IMR-90 (cell line): ENCODE measurements around the gene MARK4. TPM values are rescaled to one million over a fixed set of nuclear protein-coding genes. Genes with fewer than 3 reads are reported as not detected.

Source experiments
- ATAC-seq: fragments of 200-7000 bp; cut with Tn5 transposase; 2 replicates; pipeline ENCODE4 v1.9.1; 2020; ENCODE audit warnings: low read depth, mild to moderate bottlenecking, moderate library complexity
- BruUV-seq: library from RNA; stranded (reverse); fragments of 400-500 nt; replicated peaks from 2 replicates; lab custom pipeline; 2021; lab: Mats Ljungman, UMichigan
- CTCF ChIA-PET: fragments of 300-600 bp; formaldehyde crosslinking; extraction: SDS; loops from one replicate; lab custom pipeline; 2021; ENCODE audit warnings: antibody characterized with exemption; lab: Yijun Ruan, JAX
- POLR2A ChIA-PET: fragments of 300-600 bp; sonication (Branson Sonifier 250); formaldehyde crosslinking; loops from one replicate; lab custom pipeline; 2022; ENCODE audit warnings: antibody characterized with exemption; ENCODE audit not compliant: unreplicated experiment; lab: Charles Lee
- DNase-seq: peaks from one replicate; pipeline ENCODE4 v3.0.0; 2013
- H2AFZ ChIP-seq: replicated peaks from 2 replicates; pipeline ENCODE3; 2013; ENCODE audit warnings: low read length, mild to moderate bottlenecking; ENCODE audit not compliant: poor library complexity
- H2AK5ac ChIP-seq: 2 replicates; pipeline ENCODE4 v1.6.1; 2013; ENCODE audit warnings: low read depth, low read length, inconsistent platforms
- H2AK9ac ChIP-seq: replicated peaks from 2 replicates; pipeline ENCODE3; 2013; ENCODE audit warnings: mild to moderate bottlenecking, low read depth, low read length, moderate library complexity; ENCODE audit not compliant: poor library complexity
- H2BK120ac ChIP-seq: 2 replicates; pipeline ENCODE4 v1.6.1; 2013; ENCODE audit warnings: low read depth, low read length, inconsistent platforms
- H2BK15ac ChIP-seq: 3 replicates; pipeline ENCODE4 v1.6.1; 2013; ENCODE audit warnings: low read depth, low read length, inconsistent platforms
- H2BK20ac ChIP-seq: 2 replicates; pipeline ENCODE4 v1.6.1; 2013; ENCODE audit warnings: low read depth, mild to moderate bottlenecking, inconsistent platforms, low read length, moderate library complexity
- H2BK5ac ChIP-seq: 2 replicates; pipeline ENCODE4 v1.6.1; 2013; ENCODE audit warnings: mild to moderate bottlenecking, low read depth, low read length, inconsistent platforms; ENCODE audit not compliant: poor library complexity, severe bottlenecking
- H3K14ac ChIP-seq: replicated peaks from 2 replicates; pipeline ENCODE4 v1.6.1; 2013; ENCODE audit warnings: low read depth, low read length, inconsistent platforms
- H3K18ac ChIP-seq: 2 replicates; pipeline ENCODE4 v1.6.1; 2013; ENCODE audit warnings: low read depth, low read length, control low read depth
- H3K23ac ChIP-seq: 2 replicates; pipeline ENCODE4 v1.6.1; 2013; ENCODE audit warnings: low read depth, low read length, inconsistent platforms
- H3K27ac ChIP-seq: 2 replicates; pipeline ENCODE4 v1.5.1; 2013; ENCODE audit warnings: mild to moderate bottlenecking, control low read depth, low read length; ENCODE audit not compliant: insufficient read depth
- H3K27me3 ChIP-seq: 2 replicates; pipeline ENCODE4 v1.6.1; 2013; ENCODE audit warnings: low read length; ENCODE audit not compliant: control insufficient read depth, insufficient read depth
- H3K36me3 ChIP-seq: 2 replicates; pipeline ENCODE4 v1.6.1; 2013; ENCODE audit warnings: low read length, mixed read lengths; ENCODE audit not compliant: control insufficient read depth, insufficient read depth
- H3K4ac ChIP-seq: 2 replicates; pipeline ENCODE4 v1.6.1; 2013; ENCODE audit warnings: low read depth, low read length, inconsistent platforms
- H3K4me1 ChIP-seq: 2 replicates; pipeline ENCODE4 v1.6.1; 2013; ENCODE audit warnings: low read length, mixed read lengths; ENCODE audit not compliant: control insufficient read depth, insufficient read depth
- H3K4me2 ChIP-seq: 2 replicates; pipeline ENCODE4 v1.6.1; 2013; ENCODE audit warnings: low read depth, mild to moderate bottlenecking, control low read depth, low read length, moderate library complexity
- H3K4me3 ChIP-seq: 2 replicates; pipeline ENCODE4 v1.5.1; 2013; ENCODE audit warnings: low read depth, mild to moderate bottlenecking, control low read depth, low read length, moderate library complexity; ENCODE audit not compliant: insufficient read depth
- H3K56ac ChIP-seq: 2 replicates; pipeline ENCODE4 v1.6.1; 2013; ENCODE audit warnings: low read length, inconsistent platforms; ENCODE audit not compliant: insufficient read depth; ENCODE audit errors: extremely low read depth
- H3K79me1 ChIP-seq, 2 experiments: 2 replicates each; pipeline ENCODE4 v1.6.1; 2013; ENCODE audit warnings: low read length in 2 of 2, inconsistent platforms in 1 of 2, low read depth in 1 of 2
- H3K9ac ChIP-seq: 2 replicates; pipeline ENCODE4 v1.6.1; 2013; ENCODE audit warnings: low read depth, low read length, control low read depth
- H3K9me1 ChIP-seq: 2 replicates; pipeline ENCODE4 v1.6.1; 2013; ENCODE audit warnings: low read length, inconsistent platforms; ENCODE audit not compliant: insufficient read depth
- H3K9me3 ChIP-seq: 2 replicates; pipeline ENCODE4 v1.6.1; 2013; ENCODE audit warnings: low read length; ENCODE audit not compliant: control insufficient read depth, insufficient read depth
- H4K20me1 ChIP-seq: 2 replicates; pipeline ENCODE4 v1.6.1; 2013; ENCODE audit warnings: low read length, inconsistent platforms; ENCODE audit not compliant: insufficient read depth
- H4K5ac ChIP-seq: 2 replicates; pipeline ENCODE4 v1.6.1; 2013; ENCODE audit warnings: mild to moderate bottlenecking, low read depth, low read length, control low read depth
- H4K8ac ChIP-seq, 2 experiments: 2 replicates each; pipeline ENCODE4 v1.6.1; 2013; ENCODE audit warnings: low read depth in 2 of 2, low read length in 2 of 2, control low read depth in 1 of 2, inconsistent platforms in 1 of 2
- H4K91ac ChIP-seq: 2 replicates; pipeline ENCODE4 v1.6.1; 2013; ENCODE audit warnings: low read depth, low read length, inconsistent platforms; ENCODE audit not compliant: insufficient read depth
- ELK1 ChIP-seq: fragments of 150-350 bp; IDR thresholded peaks from 2 replicates; pipeline ENCODE4 v1.6.1; 2016; ENCODE audit warnings: low read depth, mild to moderate bottlenecking, low read length, moderate library complexity, borderline replicate concordance
- MAZ ChIP-seq: IDR thresholded peaks from 2 replicates; pipeline ENCODE4 v1.6.1; 2012; ENCODE audit warnings: low read depth, mild to moderate bottlenecking, low read length, improper control_type of control experiment, moderate library complexity, borderline replicate concordance
- MXI1 ChIP-seq: IDR thresholded peaks from 2 replicates; pipeline ENCODE4 v1.6.1; 2012; ENCODE audit warnings: low read depth, mild to moderate bottlenecking, low read length, moderate library complexity, borderline replicate concordance
- NFE2L2 ChIP-seq: fragments of 150-350 bp; IDR thresholded peaks from 2 replicates; pipeline ENCODE4 v1.6.1; 2016; ENCODE audit warnings: low read depth, mild to moderate bottlenecking, low read length
- RCOR1 ChIP-seq: IDR thresholded peaks from 2 replicates; pipeline ENCODE4 v1.6.1; 2012; ENCODE audit warnings: mild to moderate bottlenecking, low read length, improper control_type of control experiment; ENCODE audit not compliant: insufficient replicate concordance
- SMC3 ChIP-seq: fragments of 150-350 bp; IDR thresholded peaks from 2 replicates; pipeline ENCODE4 v1.6.1; 2016; ENCODE audit warnings: low read depth, mild to moderate bottlenecking, antibody characterized with exemption, low read length, moderate library complexity
- WGBS, 2 experiments: methylation state at CpG; one replicate each; pipeline versions ENCODE4 v1.1.5 to v1.1.7; 2013; ENCODE audit warnings: missing lambda C conversion rate in 2 of 2; ENCODE audit not compliant: insufficient read length in 1 of 2; ENCODE audit errors: extremely low coverage in 2 of 2; 5-methylcytosine and 5-hydroxymethylcytosine counted together
- dilution Hi-C: fragments of 300-500 bp; cut with HindIII; formaldehyde crosslinking; loops from one replicate; pipeline ENCODE4 v1.14.3; 2018; ENCODE audit warnings: low sequenced_read_pairs; ENCODE audit not compliant: unreplicated experiment
- in situ Hi-C: fragments of 300-500 bp; cut with MboI; formaldehyde crosslinking; loops from 3 replicates; pipeline ENCODE4 v1.14.3; 2019; ENCODE audit warnings: low sequenced_read_pairs, inconsistent platforms, mixed read lengths
- intact Hi-C: fragments of 100-400 bp; cut with micrococcal nuclease; formaldehyde crosslinking; loops from 2 replicates; pipeline ENCODE4 v1.10.0; 2022
- polyA plus RNA-seq, 3 experiments: library from polyadenylated mRNA; depleted of rRNA; stranded (reverse); fragments of >200 nt; gene quantifications; 2 replicates each; pipeline ENCODE4 v1.2.3, GENCODE V29; 2012; ENCODE audit warnings: low replicate concordance in 1 of 3
- total RNA-seq: library from RNA; depleted of rRNA; stranded (reverse); fragments of >200 nt; gene quantifications from 2 replicates; pipeline ENCODE4 v1.2.3, GENCODE V29; 2012

The MARK4 gene
- total and polyA plus RNA-seq, 2 of the 4 experiments (the other 2 are of a cell fraction), result 11.3 to 20.7 TPM

GRCh38 chr19:45279587-45280192, 28.6 kb downstream of the MARK4 start:
- BruUV-seq, result no TSS peak
- Histone ChIP-seq H3K36me3 (peaks cover 48% of the 10 kb centered on the region), H3K14ac (no peak overlapping the region), H3K4me1 (peaks cover 2% of the 10 kb centered on the region; the same call in 1 of the 2 replicates), H3K4me3 (no peak overlapping the region), H4K91ac (no peak overlapping the region), H4K5ac (no peak overlapping the region), H2BK120ac (no peak overlapping the region), H3K23ac (no peak overlapping the region), H2BK20ac (no peak overlapping the region), H3K9ac (no peak overlapping the region), H3K4me2 (no peak overlapping the region), H3K9me3 (no peaks in the 10 kb centered on the region), H2AK9ac (no peak overlapping the region), H3K56ac (no peak overlapping the region), H2BK5ac (no peak overlapping the region), H4K8ac (no peak overlapping the region), H3K4ac (no peak overlapping the region), H2AFZ (no peak overlapping the region), H2BK15ac (no peak overlapping the region), H3K79me1 (peaks cover under 1 to 7% of the 10 kb centered on the region in 2 experiments; a peak in 2 of 4 replicates), H3K27ac (no peak overlapping the region), H3K18ac (no peak overlapping the region), H3K9me1 (0 out of 2 replicates have a peak, but pooled peaks cover 3% of the 10 kb centered on the region), H3K27me3 (no peaks in the 10 kb centered on the region), H4K20me1 (peaks cover 9% of the 10 kb centered on the region; the same call in 1 of the 2 replicates), H2AK5ac (no peak overlapping the region)
- ATAC-seq, result no peak
- POLR2A ChIA-PET, result no interaction called here
- in situ Hi-C loops, result no loop called here
- CTCF ChIA-PET, result no interaction called here
- TF ChIP-seq NFE2L2 (no peak), MXI1 (no peak), RCOR1 (no peak), MAZ (no peak), SMC3 (no peak), ELK1 (no peak)
- dilution Hi-C loops, result no loop called here
- intact Hi-C loops, result no loop called here
- 92% methylated on average over 2 of the region's 3 CpGs; no CpG with 5 or more reads in 1 of the 2 experiments for WGBS, 2 experiments
- no peak for DNase-seq
